GM12878 (cell line): ENCODE data around the gene CABLES1. TPM values are rescaled to one million over a fixed set of nuclear protein-coding genes. Genes with fewer than 3 reads are reported as not detected.

Source experiments
- ATAC-seq: fragments of 200-7000 bp; cut with Tn5 transposase; 3 replicates; pipeline ENCODE4 v1.9.1; 2020; ENCODE audit warnings: mild to moderate bottlenecking, moderate library complexity
- BruUV-seq: library from RNA; stranded (reverse); fragments of 400-500 nt; replicated peaks from 2 replicates; lab custom pipeline; 2021; lab: Mats Ljungman, UMichigan
- CTCF ChIA-PET: fragments of 300-600 bp; sonication (Branson Sonifier 250); formaldehyde crosslinking; extraction: SDS; loops from one replicate; lab custom pipeline; 2021; ENCODE audit warnings: inconsistent platforms; lab: Yijun Ruan, JAX
- POLR2A ChIA-PET: fragments of 350-600 bp; formaldehyde crosslinking; extraction: SDS; loops from one replicate; lab custom pipeline; 2021; ENCODE audit warnings: inconsistent platforms; lab: Charles Lee
- RAD21 ChIA-PET: fragments of 300-600 bp; sonication (Branson Sonifier 250); formaldehyde crosslinking; loops from one replicate; lab custom pipeline; 2023; ENCODE audit warnings: antibody characterized with exemption; ENCODE audit not compliant: unreplicated experiment; lab: Charles Lee
- SMC1A ChIA-PET: fragments of 300-600 bp; sonication (Branson Sonifier 250); formaldehyde crosslinking; loops from one replicate; lab custom pipeline; 2023; ENCODE audit not compliant: unreplicated experiment, uncharacterized antibody; lab: Charles Lee
- DNase-seq: peaks from one replicate; pipeline ENCODE4 v3.0.0-alpha.2; 2011; ENCODE audit warnings: low read depth, low spot score
- FAIRE-seq: peaks from 3 replicates; lab custom pipeline; 2011; peaks lifted over from hg19 to GRCh38; lab: Jason Lieb, UNC
- H2AFZ ChIP-seq: 2 replicates; pipeline ENCODE4 v1.6.0; 2011; ENCODE audit warnings: low read depth, low read length, control low read depth; ENCODE audit not compliant: control insufficient read depth
- H3K27ac ChIP-seq: 2 replicates; pipeline ENCODE4 v1.5.1; 2011; ENCODE audit warnings: control low read depth; ENCODE audit not compliant: control insufficient read depth, insufficient read depth
- H3K27me3 ChIP-seq, 2 experiments: replicated peaks in 1 of 2; 2 replicates each; pipeline versions ENCODE4 v1.6.0 to v1.6.1; 2011; ENCODE audit warnings: low read length in 1 of 2; ENCODE audit not compliant: control insufficient read depth in 2 of 2, insufficient read depth in 2 of 2
- H3K36me3 ChIP-seq, 2 experiments: 2 replicates each; pipeline ENCODE4 v1.5.1; 2011; ENCODE audit warnings: low read length in 1 of 2; ENCODE audit not compliant: control insufficient read depth in 2 of 2, insufficient read depth in 2 of 2
- H3K4me1 ChIP-seq: 2 replicates; pipeline ENCODE4 v1.6.1; 2011; ENCODE audit warnings: mild to moderate bottlenecking, low read length, moderate library complexity, mixed read lengths; ENCODE audit not compliant: control insufficient read depth, insufficient read depth
- H3K4me2 ChIP-seq: 2 replicates; pipeline ENCODE4 v1.6.0; 2011; ENCODE audit warnings: control low read depth; ENCODE audit not compliant: control insufficient read depth, insufficient read depth
- H3K4me3 ChIP-seq: fragments of 200-600 bp; sonication (generic); 2 replicates; pipeline ENCODE4 v1.5.1; 2016
- H3K79me2 ChIP-seq: 2 replicates; pipeline ENCODE4 v1.6.0; 2011; ENCODE audit warnings: low read length; ENCODE audit not compliant: control insufficient read depth, insufficient read depth
- H3K9ac ChIP-seq: 2 replicates; pipeline ENCODE4 v1.8.0; 2011; ENCODE audit warnings: low read length, control low read depth, mixed read lengths; ENCODE audit not compliant: control insufficient read depth, insufficient read depth
- H3K9me3 ChIP-seq: replicated peaks from 3 replicates; pipeline ENCODE4 v1.5.1; 2011; ENCODE audit warnings: mild to moderate bottlenecking, low read length; ENCODE audit not compliant: control insufficient read depth, insufficient read depth
- H4K20me1 ChIP-seq: 2 replicates; pipeline ENCODE4 v1.6.0; 2011; ENCODE audit not compliant: control insufficient read depth, insufficient read depth
- ASH2L ChIP-seq: fragments of 300-600, 200-600 bp; sonication (generic); IDR thresholded peaks from 2 replicates; pipeline ENCODE4 v1.6.1; 2017; ENCODE audit warnings: low read depth, mild to moderate bottlenecking, borderline replicate concordance
- ATF7 ChIP-seq: fragments of 450-650 bp; IDR thresholded peaks from 2 replicates; pipeline ENCODE4 v1.6.1; 2016; ENCODE audit warnings: low read depth, mild to moderate bottlenecking
- CBX5 ChIP-seq: sonication (generic); IDR thresholded peaks from 2 replicates; pipeline ENCODE4 v1.6.1; 2016; ENCODE audit warnings: low read depth, moderate library complexity, mild to moderate bottlenecking, inconsistent platforms
- HDAC6 ChIP-seq: fragments of 200-600 bp; sonication (generic); IDR thresholded peaks from one replicate; pipeline ENCODE4 v1.8.0; 2017; ENCODE audit warnings: antibody characterized with exemption; ENCODE audit not compliant: unreplicated experiment
- HDGF ChIP-seq: fragments of 450-650 bp; IDR thresholded peaks from 2 replicates; pipeline ENCODE4 v1.6.1; 2016; ENCODE audit warnings: antibody characterized with exemption
- MXI1 ChIP-seq: fragments of 150-350 bp; IDR thresholded peaks from 2 replicates; pipeline ENCODE4 v1.6.1; 2011; ENCODE audit warnings: low read depth, mild to moderate bottlenecking, inconsistent platforms, low read length, improper control_type of control experiment
- NRF1 ChIP-seq: conservative IDR thresholded peaks from 2 replicates; pipeline ENCODE4 v1.6.1; 2011; ENCODE audit warnings: mild to moderate bottlenecking, low read depth, low read length, improper control_type of control experiment
- PAX8 ChIP-seq: fragments of 450-650 bp; IDR thresholded peaks from 2 replicates; pipeline ENCODE4 v1.6.1; 2017; ENCODE audit warnings: mild to moderate bottlenecking, moderate library complexity
- POU2F2 ChIP-seq: IDR thresholded peaks from 3 replicates; pipeline ENCODE4 v1.6.1; 2011; ENCODE audit warnings: low read depth, mild to moderate bottlenecking, low read length, borderline replicate concordance
- RB1 ChIP-seq: fragments of 450-650 bp; formaldehyde crosslinking; IDR thresholded peaks from 2 replicates; pipeline ENCODE4 v1.6.1; 2017; ENCODE audit warnings: mild to moderate bottlenecking, borderline replicate concordance
- SMAD1 ChIP-seq: fragments of 450-650 bp; IDR thresholded peaks from 2 replicates; pipeline ENCODE4 v1.6.1; 2018; ENCODE audit warnings: mild to moderate bottlenecking, low read depth; ENCODE audit not compliant: partially characterized antibody
- STAT1 ChIP-seq: fragments of 450-650 bp; conservative IDR thresholded peaks from 2 replicates; pipeline ENCODE4 v1.6.1; 2014; ENCODE audit warnings: antibody characterized with exemption, mild to moderate bottlenecking
- WGBS: methylation state at CpG from one replicate; pipeline ENCODE4 v1.1.6; 2016; ENCODE audit warnings: low lambda C conversion rate; ENCODE audit not compliant: insufficient replicate concordance, insufficient coverage; ENCODE audit errors: missing lambda C conversion rate; 5-methylcytosine and 5-hydroxymethylcytosine counted together
- in situ Hi-C: fragments of 300-500 bp; cut with MboI; formaldehyde crosslinking; loops from 9 replicates; pipeline ENCODE4 v1.14.3; 2018; ENCODE audit warnings: mixed read lengths
- intact Hi-C: fragments of 100-400 bp; cut with micrococcal nuclease; formaldehyde crosslinking; loops from one replicate; pipeline ENCODE4 v1.14.2; 2022; ENCODE audit not compliant: unreplicated experiment
- polyA plus RNA-seq, 11 experiments: library from polyadenylated mRNA; depleted of rRNA in 4 of 11; unstranded in 6 of 11; stranded (reverse) in 5 of 11; fragments of >200 nt; fragmentation: Nextera tagmentation in 4 of 11; fragmentation: Illumina TruSeq in 1 of 11; extraction: Ambion mirVana in 4 of 11; extraction: Trizol in 1 of 11; gene quantifications; 1 replicate in 1 of 11; 2 replicates in 10 of 11; pipeline versions ENCODE4 v1.2.1 to v1.2.3, GENCODE V29; 2011 to 2016; ENCODE audit warnings: inconsistent platforms in 2 of 11, missing spikeins in 2 of 11, low read depth in 1 of 11
- total RNA-seq, 4 experiments: library from RNA; depleted of rRNA in 3 of 4; stranded (reverse); fragments of >200 nt in 3 of 4; fragmentation: Illumina TruSeq in 1 of 4; extraction: Trizol in 1 of 4; gene quantifications; 2 replicates each; pipeline versions ENCODE4 v1.2.1 to v1.2.3, GENCODE V29; 2013 to 2021
- TF ChIP-seq, protein P1 (sequence below): IDR thresholded peaks from 2 replicates; pipeline ENCODE4 v1.6.1; 2012; ENCODE audit warnings: low read depth, low read length, improper control_type of control experiment
- TF ChIP-seq, protein P2 (sequence below): fragments of 450-650 bp; IDR thresholded peaks from 2 replicates; pipeline ENCODE4 v1.6.1; 2018; ENCODE audit warnings: mild to moderate bottlenecking, low read depth, moderate library complexity; ENCODE audit not compliant: partially characterized antibody
- TF ChIP-seq, protein P3 (sequence below): IDR thresholded peaks from 2 replicates; pipeline ENCODE4 v1.6.1; 2011; ENCODE audit warnings: borderline replicate concordance, low read depth, mild to moderate bottlenecking, moderate library complexity, mixed read lengths, low read length; ENCODE audit not compliant: insufficient read depth; ENCODE audit errors: extremely low read length

The CABLES1 gene
- total and polyA plus RNA-seq, 10 of the 15 experiments (the other 5 are each of a cell fraction or from before 2014, with no cell fraction given) = 2.9 to 27.2 (median 8.2) TPM

DNA sequence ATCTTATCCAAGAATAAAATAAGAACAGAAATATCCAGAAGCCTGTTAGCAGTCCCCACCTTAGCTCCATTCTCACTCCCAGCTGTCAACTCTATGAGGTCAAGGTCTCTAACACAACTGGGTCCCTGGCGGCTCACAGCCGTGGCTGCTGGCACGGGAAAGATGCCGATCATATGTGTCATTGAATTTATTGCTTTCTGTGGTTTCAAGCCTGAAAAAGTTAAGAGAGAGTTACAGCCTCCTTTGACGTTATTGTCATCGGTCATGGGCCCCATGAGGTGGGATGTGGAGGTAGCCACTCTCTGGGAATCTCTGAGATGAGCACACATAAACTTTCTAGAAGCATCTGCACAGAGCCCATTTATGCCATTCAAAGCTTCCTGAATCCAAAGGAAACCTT, 28.7 kb upstream of the CABLES1 start:
- H2AFZ ChIP-seq = no peak overlapping the region
- TF ChIP-seq SMAD1 = no peak
- no peak for TF ChIP-seq ATF7
- no peak for TF ChIP-seq RB1
- TF ChIP-seq HDGF = no peak
- TF ChIP-seq MXI1 = no peak
- no peak for TF ChIP-seq PAX8
- TF ChIP-seq, protein P1, sequence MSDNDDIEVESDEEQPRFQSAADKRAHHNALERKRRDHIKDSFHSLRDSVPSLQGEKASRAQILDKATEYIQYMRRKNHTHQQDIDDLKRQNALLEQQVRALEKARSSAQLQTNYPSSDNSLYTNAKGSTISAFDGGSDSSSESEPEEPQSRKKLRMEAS = no peak
- TF ChIP-seq, protein P2, sequence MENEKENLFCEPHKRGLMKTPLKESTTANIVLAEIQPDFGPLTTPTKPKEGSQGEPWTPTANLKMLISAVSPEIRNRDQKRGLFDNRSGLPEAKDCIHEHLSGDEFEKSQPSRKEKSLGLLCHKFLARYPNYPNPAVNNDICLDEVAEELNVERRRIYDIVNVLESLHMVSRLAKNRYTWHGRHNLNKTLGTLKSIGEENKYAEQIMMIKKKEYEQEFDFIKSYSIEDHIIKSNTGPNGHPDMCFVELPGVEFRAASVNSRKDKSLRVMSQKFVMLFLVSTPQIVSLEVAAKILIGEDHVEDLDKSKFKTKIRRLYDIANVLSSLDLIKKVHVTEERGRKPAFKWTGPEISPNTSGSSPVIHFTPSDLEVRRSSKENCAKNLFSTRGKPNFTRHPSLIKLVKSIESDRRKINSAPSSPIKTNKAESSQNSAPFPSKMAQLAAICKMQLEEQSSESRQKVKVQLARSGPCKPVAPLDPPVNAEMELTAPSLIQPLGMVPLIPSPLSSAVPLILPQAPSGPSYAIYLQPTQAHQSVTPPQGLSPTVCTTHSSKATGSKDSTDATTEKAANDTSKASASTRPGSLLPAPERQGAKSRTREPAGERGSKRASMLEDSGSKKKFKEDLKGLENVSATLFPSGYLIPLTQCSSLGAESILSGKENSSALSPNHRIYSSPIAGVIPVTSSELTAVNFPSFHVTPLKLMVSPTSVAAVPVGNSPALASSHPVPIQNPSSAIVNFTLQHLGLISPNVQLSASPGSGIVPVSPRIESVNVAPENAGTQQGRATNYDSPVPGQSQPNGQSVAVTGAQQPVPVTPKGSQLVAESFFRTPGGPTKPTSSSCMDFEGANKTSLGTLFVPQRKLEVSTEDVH = no peak
- no peak for TF ChIP-seq CBX5
- TF ChIP-seq HDAC6 = no peak
- TF ChIP-seq ASH2L = no peak
- TF ChIP-seq NRF1 = no peak
- TF ChIP-seq, protein P3, sequence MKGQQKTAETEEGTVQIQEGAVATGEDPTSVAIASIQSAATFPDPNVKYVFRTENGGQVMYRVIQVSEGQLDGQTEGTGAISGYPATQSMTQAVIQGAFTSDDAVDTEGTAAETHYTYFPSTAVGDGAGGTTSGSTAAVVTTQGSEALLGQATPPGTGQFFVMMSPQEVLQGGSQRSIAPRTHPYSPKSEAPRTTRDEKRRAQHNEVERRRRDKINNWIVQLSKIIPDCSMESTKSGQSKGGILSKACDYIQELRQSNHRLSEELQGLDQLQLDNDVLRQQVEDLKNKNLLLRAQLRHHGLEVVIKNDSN = no peak
- no peak for TF ChIP-seq STAT1
- no peak for TF ChIP-seq POU2F2

More for the DNA sequence above, 28.7 kb upstream of the CABLES1 start:
- SMC1A ChIA-PET = no interaction called here
- DNase-seq (no peak), FAIRE-seq (no peak), ATAC-seq (peak; percentile 38)
- intact Hi-C loops = loop anchor here (1.0 kb wide), 1 partner anchor 15 kb away; no protein-coding TSS in a partner anchor
- Histone ChIP-seq H3K9ac (no peak overlapping the region), H3K4me2 (no peak overlapping the region), H3K9me3 (no peaks in the 10 kb centered on the region), H4K20me1 (no peaks in the 10 kb centered on the region), H3K27ac (no peak overlapping the region), H3K79me2 (no peaks in the 10 kb centered on the region), H3K27me3 (no peaks in the 10 kb centered on the region; a peak in 1 of 4 replicates), H3K36me3 (no peaks in the 10 kb centered on the region), H3K4me3 (no peak overlapping the region), H3K4me1 (no peaks in the 10 kb centered on the region)
- RAD21 ChIA-PET = no interaction called here
- 11% methylated on average over 6 of the region's 6 CpGs for WGBS
- CTCF ChIA-PET = interaction anchor here (0.7 to 1.3 kb wide), 3 partner anchors 13 to 294 kb away, joined by 3 read pairs; no protein-coding TSS in a partner anchor
- no TSS peak for BruUV-seq
- in situ Hi-C loops = no loop called here
- POLR2A ChIA-PET = no interaction called here
